HepG2 (cell line): Measurements from ENCODE around the gene SPATA25. TPM values are rescaled to one million over a fixed set of nuclear protein-coding genes. Genes with fewer than 3 reads are reported as not detected.

Source experiments
- ARNTL ChIP-seq: sonication (generic); formaldehyde crosslinking; IDR thresholded peaks from 2 replicates; pipeline ENCODE4 v1.4.0; 2020; ENCODE audit warnings: mild to moderate bottlenecking, missing genetic modification reagents
- EP300 ChIP-seq, 3 experiments: sonication (generic) in 1 of 3; formaldehyde crosslinking in 1 of 3; IDR thresholded peaks; 2 replicates each; pipeline versions ENCODE4 v1.5.1 to v1.6.1; 2011 to 2020; ENCODE audit warnings: low read depth in 2 of 3, low read length in 2 of 3, borderline replicate concordance in 1 of 3, improper control_type of control experiment in 1 of 3, mild to moderate bottlenecking in 1 of 3, missing genetic modification reagents in 1 of 3, moderate library complexity in 1 of 3
- GABPA ChIP-seq, 2 experiments: IDR thresholded peaks; 2 replicates each; pipeline ENCODE4 v1.6.1; 2011 to 2016; ENCODE audit warnings: low read depth in 2 of 2, low read length in 1 of 2, missing biosample characterization in 1 of 2, missing genetic modification characterization in 1 of 2
- HOXA3 ChIP-seq: sonication (generic); formaldehyde crosslinking; IDR thresholded peaks from 2 replicates; pipeline ENCODE4 v1.5.0; 2020; ENCODE audit warnings: missing genetic modification reagents
- IKZF4 ChIP-seq: sonication (generic); formaldehyde crosslinking; IDR thresholded peaks from 2 replicates; pipeline ENCODE4 v1.5.1; 2020; ENCODE audit warnings: borderline replicate concordance, mild to moderate bottlenecking, low read depth, missing genetic modification reagents; ENCODE audit errors: not compliant biosample characterization
- KDM1A ChIP-seq: IDR thresholded peaks from 2 replicates; pipeline ENCODE4 v1.6.1; 2016; ENCODE audit warnings: missing compliant biosample characterization
- KDM6A ChIP-seq: IDR thresholded peaks from 2 replicates; pipeline ENCODE4 v1.6.1; 2016; ENCODE audit warnings: low read depth
- PRDM4 ChIP-seq: sonication (generic); formaldehyde crosslinking; IDR thresholded peaks from 2 replicates; pipeline ENCODE4 v1.9.0; 2021; ENCODE audit warnings: missing genetic modification reagents, borderline replicate concordance
- PREB ChIP-seq: sonication (generic); formaldehyde crosslinking; IDR thresholded peaks from 2 replicates; pipeline ENCODE4 v1.4.0; 2020; ENCODE audit warnings: missing genetic modification reagents
- SALL1 ChIP-seq: sonication (generic); formaldehyde crosslinking; IDR thresholded peaks from 2 replicates; pipeline ENCODE4 v1.8.0; 2022; ENCODE audit warnings: mild to moderate bottlenecking, missing genetic modification reagents
- SSRP1 ChIP-seq: IDR thresholded peaks from 2 replicates; pipeline ENCODE4 v1.6.1; 2016; ENCODE audit warnings: control low read depth
- ZNF205 ChIP-seq: IDR thresholded peaks from 2 replicates; pipeline ENCODE4 v1.6.1; 2018; ENCODE audit warnings: missing biosample characterization, missing genetic modification reagents
- ZNF230 ChIP-seq: sonication (generic); formaldehyde crosslinking; IDR thresholded peaks from 2 replicates; pipeline ENCODE4 v1.4.0; 2020; ENCODE audit warnings: mild to moderate bottlenecking, missing genetic modification reagents
- ZNF335 ChIP-seq: sonication (generic); formaldehyde crosslinking; IDR thresholded peaks from 2 replicates; pipeline ENCODE4 v1.4.0; 2020; ENCODE audit warnings: missing genetic modification reagents
- ZNF430 ChIP-seq: sonication (generic); formaldehyde crosslinking; IDR thresholded peaks from 2 replicates; pipeline ENCODE4 v1.9.0; 2021; ENCODE audit warnings: mild to moderate bottlenecking, missing genetic modification reagents
- ZNF703 ChIP-seq: sonication (generic); formaldehyde crosslinking; IDR thresholded peaks from 2 replicates; pipeline ENCODE4 v1.5.1; 2020; ENCODE audit warnings: missing genetic modification reagents, mild to moderate bottlenecking, moderate library complexity, borderline replicate concordance
- ZSCAN12 ChIP-seq: sonication (generic); formaldehyde crosslinking; IDR thresholded peaks from 2 replicates; pipeline ENCODE4 v1.9.0; 2021; ENCODE audit warnings: mild to moderate bottlenecking, missing genetic modification reagents
- polyA plus RNA-seq, 8 experiments: library from polyadenylated mRNA; depleted of rRNA in 3 of 8; stranded (reverse) in 7 of 8; unstranded in 1 of 8; fragments of >200 nt; fragmentation: Illumina TruSeq in 4 of 8; extraction: Trizol in 4 of 8; gene quantifications; 2 replicates each; pipeline versions ENCODE4 v1.2.1 to v1.2.3, GENCODE V29; 2011 to 2016; ENCODE audit warnings: low read depth in 4 of 8, missing spikeins in 1 of 8, mixed read lengths in 1 of 8; ENCODE audit not compliant: insufficient read depth in 1 of 8
- total RNA-seq, 5 experiments: library from RNA; depleted of rRNA; stranded (reverse); fragments of >200 nt; fragmentation: Illumina TruSeq; extraction: Trizol; gene quantifications; 2 replicates each; pipeline ENCODE4 v1.2.3, GENCODE V29; 2016; ENCODE audit warnings: low read depth in 1 of 5
- TF ChIP-seq, protein P1 (sequence below): sonication (generic); formaldehyde crosslinking; IDR thresholded peaks from 2 replicates; pipeline ENCODE4 v1.4.0; 2020; ENCODE audit warnings: missing genetic modification reagents
- TF ChIP-seq, protein P2 (sequence below): sonication (generic); formaldehyde crosslinking; IDR thresholded peaks from 2 replicates; pipeline ENCODE4 v1.9.0; 2021; ENCODE audit warnings: missing genetic modification reagents, borderline replicate concordance
- TF ChIP-seq, protein P3 (sequence below): sonication (generic); formaldehyde crosslinking; IDR thresholded peaks from 2 replicates; pipeline ENCODE4 v1.4.0; 2020; ENCODE audit warnings: mild to moderate bottlenecking, missing genetic modification reagents

Gene SPATA25
- total and polyA plus RNA-seq, 2 of the 13 experiments (the other 11 are each of a cell fraction or from before 2014, with no cell fraction given): 4.8 to 7.6 TPM

DNA sequence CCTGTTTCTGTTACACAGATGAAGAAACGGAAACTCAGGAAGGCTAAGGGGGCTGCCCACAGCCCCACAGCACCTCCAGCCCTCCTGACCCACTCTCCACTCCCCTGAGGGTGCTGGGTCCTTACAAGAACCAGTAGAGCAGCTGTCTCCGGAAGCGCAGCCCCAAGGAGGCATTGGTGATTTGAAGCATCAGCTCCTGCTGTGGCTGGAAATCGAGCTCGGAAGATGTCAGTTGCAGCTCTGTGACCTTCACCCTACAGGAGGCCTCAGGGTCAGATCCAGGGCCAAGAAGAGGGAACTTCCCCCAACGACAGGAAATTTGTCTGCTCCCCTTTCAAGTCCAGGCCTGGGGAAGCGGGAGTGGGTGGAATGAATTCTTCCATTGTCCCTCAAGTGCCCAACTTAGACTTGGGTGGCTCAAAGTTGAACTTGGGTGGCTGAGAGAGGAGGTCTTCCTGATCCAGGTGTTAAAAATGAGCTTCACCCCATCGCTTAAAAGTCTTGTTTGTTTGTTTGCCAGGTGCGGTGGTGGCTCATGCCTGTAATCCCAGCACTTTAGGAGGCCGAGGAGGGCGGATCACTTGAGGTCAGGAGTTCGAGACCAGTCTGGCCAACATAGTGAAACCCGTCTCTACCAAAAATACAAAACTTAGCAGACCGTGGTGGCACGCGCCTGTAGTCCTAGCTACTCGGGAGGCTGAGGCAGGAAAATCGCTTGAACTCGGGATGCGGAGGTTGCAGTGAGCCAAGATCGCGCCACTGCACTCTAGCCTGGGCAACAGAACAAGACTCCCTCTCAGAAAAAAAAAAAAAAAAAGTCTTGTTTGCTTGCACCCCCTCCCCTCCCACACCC lies 22.6 kb upstream of the SPATA25 start (continued):
- peak; percentile 58; the same call in 1 of the 2 replicates for TF ChIP-seq ARNTL (CRISPR knock-in tag)
- no peak; the same call in 1 of the 2 replicates for TF ChIP-seq ZNF205 (CRISPR knock-in tag)
- TF ChIP-seq KDM1A (CRISPR knock-in tag): no peak
- TF ChIP-seq, protein P1, sequence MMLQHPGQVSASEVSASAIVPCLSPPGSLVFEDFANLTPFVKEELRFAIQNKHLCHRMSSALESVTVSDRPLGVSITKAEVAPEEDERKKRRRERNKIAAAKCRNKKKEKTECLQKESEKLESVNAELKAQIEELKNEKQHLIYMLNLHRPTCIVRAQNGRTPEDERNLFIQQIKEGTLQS (CRISPR knock-in tag): no peak
- TF ChIP-seq, protein P2, sequence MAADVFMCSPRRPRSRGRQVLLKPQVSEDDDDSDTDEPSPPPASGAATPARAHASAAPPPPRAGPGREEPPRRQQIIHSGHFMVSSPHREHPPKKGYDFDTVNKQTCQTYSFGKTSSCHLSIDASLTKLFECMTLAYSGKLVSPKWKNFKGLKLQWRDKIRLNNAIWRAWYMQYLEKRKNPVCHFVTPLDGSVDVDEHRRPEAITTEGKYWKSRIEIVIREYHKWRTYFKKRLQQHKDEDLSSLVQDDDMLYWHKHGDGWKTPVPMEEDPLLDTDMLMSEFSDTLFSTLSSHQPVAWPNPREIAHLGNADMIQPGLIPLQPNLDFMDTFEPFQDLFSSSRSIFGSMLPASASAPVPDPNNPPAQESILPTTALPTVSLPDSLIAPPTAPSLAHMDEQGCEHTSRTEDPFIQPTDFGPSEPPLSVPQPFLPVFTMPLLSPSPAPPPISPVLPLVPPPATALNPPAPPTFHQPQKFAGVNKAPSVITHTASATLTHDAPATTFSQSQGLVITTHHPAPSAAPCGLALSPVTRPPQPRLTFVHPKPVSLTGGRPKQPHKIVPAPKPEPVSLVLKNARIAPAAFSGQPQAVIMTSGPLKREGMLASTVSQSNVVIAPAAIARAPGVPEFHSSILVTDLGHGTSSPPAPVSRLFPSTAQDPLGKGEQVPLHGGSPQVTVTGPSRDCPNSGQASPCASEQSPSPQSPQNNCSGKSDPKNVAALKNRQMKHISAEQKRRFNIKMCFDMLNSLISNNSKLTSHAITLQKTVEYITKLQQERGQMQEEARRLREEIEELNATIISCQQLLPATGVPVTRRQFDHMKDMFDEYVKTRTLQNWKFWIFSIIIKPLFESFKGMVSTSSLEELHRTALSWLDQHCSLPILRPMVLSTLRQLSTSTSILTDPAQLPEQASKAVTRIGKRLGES (CRISPR knock-in tag): no peak
- no peak for TF ChIP-seq PRDM4 (CRISPR knock-in tag)
- TF ChIP-seq IKZF4 (CRISPR knock-in tag): no peak
- no peak for TF ChIP-seq ZSCAN12
- TF ChIP-seq SSRP1: no peak
- peak; percentile 43; the same call in 1 of the 2 replicates for TF ChIP-seq SALL1 (CRISPR knock-in tag)
- no peak for TF ChIP-seq PREB
- TF ChIP-seq ZNF230 (CRISPR knock-in tag): peak; percentile 69; the same call in 1 of the 2 replicates
- TF ChIP-seq ZNF703: no peak
- 0 out of 2 replicates have a peak, but pooled peaks have one; percentile 32 for TF ChIP-seq KDM6A (CRISPR knock-in tag)
- no peak for TF ChIP-seq GABPA (IDR thresholded peaks at IDR 0.05; ENCODE audit: low read depth, low read length)
- peak; percentile 32; the same call in 1 of the 2 replicates for TF ChIP-seq GABPA (CRISPR knock-in tag; IDR thresholded peaks at IDR 0.05; ENCODE audit: low read depth)
- no peak for TF ChIP-seq ZNF335 (CRISPR knock-in tag)
- TF ChIP-seq, protein P3, sequence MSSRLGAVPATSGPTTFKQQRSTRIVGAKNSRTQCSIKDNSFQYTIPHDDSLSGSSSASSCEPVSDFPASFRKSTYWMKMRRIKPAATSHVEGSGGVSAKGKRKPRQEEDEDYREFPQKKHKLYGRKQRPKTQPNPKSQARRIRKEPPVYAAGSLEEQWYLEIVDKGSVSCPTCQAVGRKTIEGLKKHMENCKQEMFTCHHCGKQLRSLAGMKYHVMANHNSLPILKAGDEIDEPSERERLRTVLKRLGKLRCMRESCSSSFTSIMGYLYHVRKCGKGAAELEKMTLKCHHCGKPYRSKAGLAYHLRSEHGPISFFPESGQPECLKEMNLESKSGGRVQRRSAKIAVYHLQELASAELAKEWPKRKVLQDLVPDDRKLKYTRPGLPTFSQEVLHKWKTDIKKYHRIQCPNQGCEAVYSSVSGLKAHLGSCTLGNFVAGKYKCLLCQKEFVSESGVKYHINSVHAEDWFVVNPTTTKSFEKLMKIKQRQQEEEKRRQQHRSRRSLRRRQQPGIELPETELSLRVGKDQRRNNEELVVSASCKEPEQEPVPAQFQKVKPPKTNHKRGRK (CRISPR knock-in tag): no peak
- TF ChIP-seq HOXA3 (CRISPR knock-in tag): peak; percentile 67
- TF ChIP-seq EP300 (IDR thresholded peaks at IDR 0.05; ENCODE audit: low read depth in 2 of 2, low read length in 2 of 2): peak in 1 of 2 experiments; percentile 62; a peak in 1 of 4 replicates
- peak; percentile 12; the same call in 1 of the 2 replicates for TF ChIP-seq EP300 (CRISPR knock-in tag; IDR thresholded peaks at IDR 0.05; ENCODE audit: borderline replicate concordance)
- TF ChIP-seq ZNF430 (CRISPR knock-in tag): peak; percentile 33; the same call in 1 of the 2 replicates
